NCI-H345 treated with DMSO at 0.1 percent for 48 hours (cell line): ENCODE results near the gene CHRND.
"Not testable (repeated sequence)": the region's sequence is repeated elsewhere in the genome, so short reads cannot be mapped to it uniquely, and the experiment has no call there.

Experiments used
- DNase-seq: peaks from one replicate; lab custom pipeline; 2025; ENCODE audit not compliant: unreplicated experiment; lab: John Stamatoyannopoulos, UW

Gene CHRND

GRCh38 chr2:232524771-232525170 is 1.2 kb upstream of the CHRND start:
- DNase-seq: no peak

GRCh38 chr2:232525199-232525598 is 761 bp upstream of the CHRND start:
- DNase-seq: no peak

- DNase-seq: no peak
These were observed 497 bp downstream of the CHRND start for GRCh38 chr2:232526372-232526941.

GRCh38 chr2:232527905-232528470 is 2.0 kb downstream of the CHRND start:
- DNase-seq: no peak

- DNase-seq: no peak
These were observed 2.9 kb downstream of the CHRND start for GRCh38 chr2:232528746-232529460.

- no peak for DNase-seq
These were observed 4.0 kb downstream of the CHRND start for GRCh38 chr2:232529806-232530547.

- DNase-seq: no peak
These were observed 4.8 kb downstream of the CHRND start for GRCh38 chr2:232530626-232531260.

GRCh38 chr2:232532419-232532818 is 6.5 kb downstream of the CHRND start:
- no peak for DNase-seq

GRCh38 chr2:232532821-232533220 is 6.9 kb downstream of the CHRND start:
- not testable (repeated sequence) for DNase-seq

GRCh38 chr2:232533944-232534710 is 8.2 kb downstream of the CHRND start:
- no peak for DNase-seq

- DNase-seq: no peak
These were observed 9.1 kb downstream of the CHRND start for GRCh38 chr2:232534940-232535651.

GRCh38 chr2:232535761-232536530 is 10.0 kb downstream of the CHRND start:
- DNase-seq: no peak

- no peak for DNase-seq
These were observed 11.1 kb downstream of the CHRND start for GRCh38 chr2:232537079-232537478.

GRCh38 chr2:232537499-232537898 is 11.5 kb downstream of the CHRND start:
- no peak for DNase-seq

GRCh38 chr2:232538671-232539070 is 12.7 kb downstream of the CHRND start:
- no peak for DNase-seq

GRCh38 chr2:232539298-232540231 is 13.6 kb downstream of the CHRND start, which contains the start of gene CHRNG:
CHRNG (plus strand) TSS chr2:232539692; CDS start chr2:232539748, 56 bp downstream.
- DNase-seq: no peak

GRCh38 chr2:232540441-232541041 is 14.6 kb downstream of the CHRND start:
- DNase-seq: no peak
